HG03521 (cell line): Measurements from ENCODE around the gene CRYBG1.

Experiments used
- ATAC-seq: cut with Tn5 transposase; IDR thresholded peaks from one replicate; pipeline ENCODE4 v1.9.1; 2021; ENCODE audit warnings: mild to moderate bottlenecking, moderate library complexity; ENCODE audit not compliant: unreplicated experiment

CRYBG1 gene

GRCh38 chr6:106456756-106457155 lies 96.2 kb downstream of the CRYBG1 start:
- ATAC-seq: no peak

- no peak for ATAC-seq
Observed at GRCh38 chr6:106458021-106458986, 97.8 kb downstream of the CRYBG1 start.

GRCh38 chr6:106460481-106460880 lies 100.0 kb downstream of the CRYBG1 start:
- ATAC-seq: no peak

GRCh38 chr6:106461084-106461483 lies 100.6 kb downstream of the CRYBG1 start:
- ATAC-seq: no peak

GRCh38 chr6:106462923-106463557 lies 102.5 kb downstream of the CRYBG1 start:
- no peak for ATAC-seq

- ATAC-seq: no peak
Observed at GRCh38 chr6:106466211-106466610, 105.7 kb downstream of the CRYBG1 start.

GRCh38 chr6:106468935-106469334 lies 108.4 kb downstream of the CRYBG1 start:
- ATAC-seq: no peak

GRCh38 chr6:106469882-106470281 lies 109.4 kb downstream of the CRYBG1 start:
- no peak for ATAC-seq

- no peak for ATAC-seq
Observed at GRCh38 chr6:106470316-106470715, 109.8 kb downstream of the CRYBG1 start.

- no peak for ATAC-seq
Observed at GRCh38 chr6:106470811-106471210, 110.3 kb downstream of the CRYBG1 start.

GRCh38 chr6:106473812-106474211 lies 113.3 kb downstream of the CRYBG1 start:
- no peak for ATAC-seq

GRCh38 chr6:106474466-106474865 lies 113.9 kb downstream of the CRYBG1 start:
- ATAC-seq: no peak

GRCh38 chr6:106475284-106475683 lies 114.8 kb downstream of the CRYBG1 start:
- ATAC-seq: no peak

- ATAC-seq: no peak
Observed at GRCh38 chr6:106476331-106477105, 116.0 kb downstream of the CRYBG1 start.

GRCh38 chr6:106477146-106477545 lies 116.6 kb downstream of the CRYBG1 start:
- no peak for ATAC-seq

GRCh38 chr6:106477790-106478189 lies 117.3 kb downstream of the CRYBG1 start:
- no peak for ATAC-seq

GRCh38 chr6:106486236-106486635 lies 125.7 kb downstream of the CRYBG1 start:
- no peak for ATAC-seq

GRCh38 chr6:106488494-106489370 lies 128.2 kb downstream of the CRYBG1 start:
- ATAC-seq: no peak

- ATAC-seq: no peak
Observed at GRCh38 chr6:106490030-106490429, 129.5 kb downstream of the CRYBG1 start.

- no peak for ATAC-seq
Observed at GRCh38 chr6:106490436-106490835, 129.9 kb downstream of the CRYBG1 start.
